H9 (cell line): Measurements from ENCODE around the gene NAXD. TPM values are rescaled to one million over a fixed set of nuclear protein-coding genes. Genes with fewer than 3 reads are reported as not detected.

Experiments
- DNase-seq: peaks from one replicate; pipeline ENCODE4 v3.0.0-alpha.2; 2017
- H2AFZ ChIP-seq: one replicate; pipeline ENCODE4 v1.6.1; 2013; ENCODE audit warnings: mild to moderate bottlenecking, low read length, control low read depth, moderate library complexity
- H2AK5ac ChIP-seq: 2 replicates; pipeline ENCODE4 v1.6.1; 2013; ENCODE audit warnings: low read length, control low read depth, mixed read lengths; ENCODE audit not compliant: insufficient read length
- H2BK120ac ChIP-seq: one replicate; pipeline ENCODE4 v1.6.1; 2013; ENCODE audit warnings: low read depth, mild to moderate bottlenecking, low read length, control low read depth, inconsistent platforms; ENCODE audit not compliant: poor library complexity, severe bottlenecking
- H2BK12ac ChIP-seq: 2 replicates; pipeline ENCODE4 v1.6.1; 2013; ENCODE audit warnings: low read length, control low read depth, mixed read lengths, low read depth; ENCODE audit not compliant: insufficient read length
- H2BK15ac ChIP-seq: 2 replicates; pipeline ENCODE4 v1.6.1; 2013; ENCODE audit warnings: low read depth, low read length, control low read depth
- H2BK20ac ChIP-seq: one replicate; pipeline ENCODE4 v1.6.1; 2013; ENCODE audit warnings: low read depth, mild to moderate bottlenecking, low read length, control low read depth, inconsistent platforms; ENCODE audit not compliant: poor library complexity, severe bottlenecking
- H2BK5ac ChIP-seq: 2 replicates; pipeline ENCODE4 v1.6.1; 2013; ENCODE audit warnings: low read length, control low read depth, mixed read lengths; ENCODE audit not compliant: insufficient read length
- H3K14ac ChIP-seq: 2 replicates; pipeline ENCODE4 v1.6.1; 2013; ENCODE audit warnings: low read length, control low read depth; ENCODE audit not compliant: insufficient read depth
- H3K18ac ChIP-seq: 2 replicates; pipeline ENCODE4 v1.6.1; 2013; ENCODE audit warnings: low read depth, mild to moderate bottlenecking, mixed read lengths, low read length, control low read depth; ENCODE audit not compliant: insufficient read length
- H3K23ac ChIP-seq: 2 replicates; pipeline ENCODE4 v1.6.1; 2013; ENCODE audit warnings: low read length, control low read depth, mixed read lengths, low read depth; ENCODE audit not compliant: insufficient read length
- H3K23me2 ChIP-seq: 2 replicates; pipeline ENCODE4 v1.6.1; 2013; ENCODE audit warnings: low read depth, mild to moderate bottlenecking, mixed read lengths, low read length, control low read depth; ENCODE audit not compliant: insufficient read length, poor library complexity, severe bottlenecking
- H3K27ac ChIP-seq: 2 replicates; pipeline ENCODE4 v1.5.1; 2013; ENCODE audit warnings: low read length, control low read depth, mixed read lengths, low read depth; ENCODE audit not compliant: insufficient read length
- H3K27me3 ChIP-seq: 2 replicates; pipeline ENCODE4 v1.6.1; 2013; ENCODE audit warnings: low read length, control low read depth, inconsistent platforms; ENCODE audit not compliant: insufficient read depth
- H3K4ac ChIP-seq: 2 replicates; pipeline ENCODE4 v1.6.1; 2013; ENCODE audit warnings: low read depth, mild to moderate bottlenecking, control low read depth, inconsistent platforms, low read length, moderate library complexity
- H3K4me1 ChIP-seq: 2 replicates; pipeline ENCODE4 v1.6.1; 2013; ENCODE audit warnings: low read length, control low read depth, inconsistent platforms; ENCODE audit not compliant: insufficient read depth
- H3K4me2 ChIP-seq: 2 replicates; pipeline ENCODE4 v1.6.1; 2013; ENCODE audit warnings: low read length, control low read depth, mixed read lengths; ENCODE audit not compliant: insufficient read length, insufficient read depth
- H3K56ac ChIP-seq: 2 replicates; pipeline ENCODE4 v1.6.1; 2013; ENCODE audit warnings: low read depth, mild to moderate bottlenecking, mixed read lengths, low read length, control low read depth; ENCODE audit not compliant: insufficient read length
- H3K79me1 ChIP-seq: 2 replicates; pipeline ENCODE4 v1.6.1; 2013; ENCODE audit warnings: low read depth, mild to moderate bottlenecking, moderate library complexity, low read length, control low read depth, inconsistent platforms; ENCODE audit not compliant: insufficient read depth, poor library complexity, severe bottlenecking
- H3K79me2 ChIP-seq: 2 replicates; pipeline ENCODE4 v1.6.1; 2013; ENCODE audit warnings: low read length, control low read depth, inconsistent platforms; ENCODE audit not compliant: insufficient read depth
- H3K9ac ChIP-seq: 2 replicates; pipeline ENCODE4 v1.6.1; 2013; ENCODE audit warnings: low read length, control low read depth, mixed read lengths; ENCODE audit not compliant: insufficient read length; ENCODE audit errors: extremely low read depth
- H3K9me3 ChIP-seq: one replicate; pipeline ENCODE4 v1.6.1; 2013; ENCODE audit warnings: low read depth, low read length, inconsistent platforms; ENCODE audit not compliant: control insufficient read depth
- H3T11ph ChIP-seq: one replicate; pipeline ENCODE4 v1.6.1; 2013; ENCODE audit warnings: mild to moderate bottlenecking, low read length, control low read depth, inconsistent platforms
- H4K20me1 ChIP-seq: one replicate; pipeline ENCODE4 v1.6.1; 2013; ENCODE audit not compliant: control insufficient read depth, insufficient read length, insufficient read depth
- H4K5ac ChIP-seq: 2 replicates; pipeline ENCODE4 v1.6.1; 2013; ENCODE audit warnings: low read depth, mild to moderate bottlenecking, mixed read lengths, low read length, control low read depth; ENCODE audit not compliant: insufficient read length
- H4K8ac ChIP-seq: replicated peaks from 2 replicates; pipeline ENCODE4 v1.6.1; 2013; ENCODE audit warnings: low read length, control low read depth, mixed read lengths, low read depth; ENCODE audit not compliant: insufficient read length
- H4K91ac ChIP-seq: 2 replicates; pipeline ENCODE4 v1.6.1; 2013; ENCODE audit warnings: low read depth, mild to moderate bottlenecking, moderate library complexity, mixed read lengths, low read length, control low read depth; ENCODE audit not compliant: insufficient read length
- H3K27ac Mint-ChIP-seq, 3 experiments: 2 replicates in 2 of 3; 3 replicates in 1 of 3; pipeline ENCODE4 v1.8.0; 2020 to 2021; ENCODE audit warnings: mixed read lengths in 3 of 3, mild to moderate bottlenecking in 1 of 3, moderate library complexity in 1 of 3
- H3K27me3 Mint-ChIP-seq: 2 replicates; pipeline ENCODE4 v1.8.0; 2021; ENCODE audit warnings: low read depth, mild to moderate bottlenecking, moderate library complexity, mixed read lengths
- H3K36me3 Mint-ChIP-seq, 3 experiments: 2 replicates in 2 of 3; 3 replicates in 1 of 3; pipeline ENCODE4 v1.8.0; 2020 to 2021; ENCODE audit warnings: low read depth in 3 of 3, mixed read lengths in 3 of 3; ENCODE audit not compliant: insufficient read depth in 1 of 3
- H3K4me1 Mint-ChIP-seq, 2 experiments: 2 replicates each; pipeline ENCODE4 v1.8.0; 2020; ENCODE audit warnings: mixed read lengths in 2 of 2
- H3K4me3 Mint-ChIP-seq, 2 experiments: 2 replicates in 1 of 2; 3 replicates in 1 of 2; pipeline ENCODE4 v1.8.0; 2020 to 2021; ENCODE audit warnings: mild to moderate bottlenecking in 2 of 2, mixed read lengths in 2 of 2, moderate library complexity in 1 of 2
- H3K9me3 Mint-ChIP-seq, 2 experiments: 2 replicates in 1 of 2; 3 replicates in 1 of 2; pipeline ENCODE4 v1.8.0; 2020; ENCODE audit warnings: mild to moderate bottlenecking in 2 of 2, mixed read lengths in 2 of 2, moderate library complexity in 1 of 2
- WGBS: extraction: QIAGEN DNeasy Blood & Tissue Kit; methylation state at CpG from one replicate; pipeline ENCODE4 v1.1.7; 2013; ENCODE audit warnings: missing lambda C conversion rate, low lambda C conversion rate, mixed read lengths; ENCODE audit not compliant: insufficient read length; ENCODE audit errors: extremely low coverage; 5-methylcytosine and 5-hydroxymethylcytosine counted together
- total RNA-seq: library from RNA; stranded (reverse); gene quantifications from 2 replicates; pipeline ENCODE4 v1.2.1, GENCODE V29; 2021
- TF ChIP-seq, protein P1 (sequence below): fragments of 200-600 bp; sonication (generic); conservative IDR thresholded peaks from 3 replicates; pipeline ENCODE4 v1.8.0; 2021; ENCODE audit warnings: antibody characterized with exemption, mild to moderate bottlenecking

Gene NAXD
- total RNA-seq, 1 experiment from 2014 or later = 25.5 TPM

DNA sequence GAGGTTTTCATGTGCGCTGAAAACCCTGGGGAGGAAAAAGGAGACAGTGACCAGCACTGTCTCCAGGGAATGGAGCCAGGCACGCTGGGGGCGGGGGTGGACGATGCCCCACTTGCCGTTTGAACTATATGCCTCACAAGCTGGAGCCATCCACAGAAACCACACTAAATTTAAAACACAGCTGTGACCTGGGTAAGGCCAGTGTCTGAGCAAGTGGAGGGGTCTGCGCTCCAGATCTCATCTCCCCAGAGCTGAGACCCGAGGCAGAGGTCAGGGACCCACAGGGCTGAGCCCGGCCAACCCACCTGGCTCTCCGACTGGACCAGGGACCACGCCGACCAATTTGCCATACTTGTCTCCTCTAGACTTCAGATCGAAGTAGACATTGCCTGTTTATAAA, 67.4 kb downstream of the NAXD start:
- Mint-ChIP-seq H3K36me3 (peaks cover 24 to 74% (median 57%) of the 10 kb centered on the region in 3 experiments; a peak in 6 of 7 replicates), H3K9me3 (no peaks in the 10 kb centered on the region)
- no peak overlapping the region for H2BK5ac ChIP-seq

More for the DNA sequence above, 67.4 kb downstream of the NAXD start:
- no peak for DNase-seq
- H3K9me3 ChIP-seq = no peaks in the 10 kb centered on the region
- H3K23me2 ChIP-seq = no peaks in the 10 kb centered on the region
- no peaks in the 10 kb centered on the region for H3K4me1 ChIP-seq
- no peak overlapping the region for H2AFZ ChIP-seq
- no peak overlapping the region for H4K8ac ChIP-seq
- no peak overlapping the region for H3K4me2 ChIP-seq
- TF ChIP-seq, protein P1, sequence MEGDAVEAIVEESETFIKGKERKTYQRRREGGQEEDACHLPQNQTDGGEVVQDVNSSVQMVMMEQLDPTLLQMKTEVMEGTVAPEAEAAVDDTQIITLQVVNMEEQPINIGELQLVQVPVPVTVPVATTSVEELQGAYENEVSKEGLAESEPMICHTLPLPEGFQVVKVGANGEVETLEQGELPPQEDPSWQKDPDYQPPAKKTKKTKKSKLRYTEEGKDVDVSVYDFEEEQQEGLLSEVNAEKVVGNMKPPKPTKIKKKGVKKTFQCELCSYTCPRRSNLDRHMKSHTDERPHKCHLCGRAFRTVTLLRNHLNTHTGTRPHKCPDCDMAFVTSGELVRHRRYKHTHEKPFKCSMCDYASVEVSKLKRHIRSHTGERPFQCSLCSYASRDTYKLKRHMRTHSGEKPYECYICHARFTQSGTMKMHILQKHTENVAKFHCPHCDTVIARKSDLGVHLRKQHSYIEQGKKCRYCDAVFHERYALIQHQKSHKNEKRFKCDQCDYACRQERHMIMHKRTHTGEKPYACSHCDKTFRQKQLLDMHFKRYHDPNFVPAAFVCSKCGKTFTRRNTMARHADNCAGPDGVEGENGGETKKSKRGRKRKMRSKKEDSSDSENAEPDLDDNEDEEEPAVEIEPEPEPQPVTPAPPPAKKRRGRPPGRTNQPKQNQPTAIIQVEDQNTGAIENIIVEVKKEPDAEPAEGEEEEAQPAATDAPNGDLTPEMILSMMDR = no peak
- H3K4me3 Mint-ChIP-seq = no peak overlapping the region
- no peaks in the 10 kb centered on the region for H4K20me1 ChIP-seq
- no peak overlapping the region for H4K91ac ChIP-seq
- WGBS = no CpG with 5 or more reads among the region's 12 CpGs
- no peak overlapping the region for H2AK5ac ChIP-seq
- no peak overlapping the region for H3K56ac ChIP-seq
- no peak overlapping the region for H3K27ac ChIP-seq
- no peaks in the 10 kb centered on the region for H3K4me1 Mint-ChIP-seq
- no peaks in the 10 kb centered on the region for H3K79me2 ChIP-seq
- no peak overlapping the region for H3T11ph ChIP-seq
- H3K18ac ChIP-seq = no peak overlapping the region
- no peak overlapping the region for H3K27ac Mint-ChIP-seq
- H3K14ac ChIP-seq = no peak overlapping the region
- H3K79me1 ChIP-seq = no peaks in the 10 kb centered on the region
- no peaks in the 10 kb centered on the region for H3K27me3 ChIP-seq
- no peak overlapping the region for H2BK15ac ChIP-seq
- H3K4ac ChIP-seq = no peak overlapping the region
- no peak overlapping the region for H2BK20ac ChIP-seq
- H2BK120ac ChIP-seq = no peak overlapping the region
- H3K23ac ChIP-seq = no peak overlapping the region
- no peak overlapping the region for H4K5ac ChIP-seq
- H3K9ac ChIP-seq = no peak overlapping the region
- H2BK12ac ChIP-seq = no peak overlapping the region
- H3K27me3 Mint-ChIP-seq = no peaks in the 10 kb centered on the region
